GM12878 (cell line): ENCODE measurements around the gene TAF6L. TPM values are rescaled to one million over a fixed set of nuclear protein-coding genes. Genes with fewer than 3 reads are reported as not detected.

Experiments
- ATAC-seq: fragments of 200-7000 bp; cut with Tn5 transposase; 3 replicates; pipeline ENCODE4 v1.9.1; 2020; ENCODE audit warnings: mild to moderate bottlenecking, moderate library complexity
- BruUV-seq: library from RNA; stranded (reverse); fragments of 400-500 nt; replicated peaks from 2 replicates; lab custom pipeline; 2021; lab: Mats Ljungman, UMichigan
- CTCF ChIA-PET: fragments of 300-600 bp; sonication (Branson Sonifier 250); formaldehyde crosslinking; extraction: SDS; loops from one replicate; lab custom pipeline; 2021; ENCODE audit warnings: inconsistent platforms; lab: Yijun Ruan, JAX
- POLR2A ChIA-PET: fragments of 350-600 bp; formaldehyde crosslinking; extraction: SDS; loops from one replicate; lab custom pipeline; 2021; ENCODE audit warnings: inconsistent platforms; lab: Charles Lee
- RAD21 ChIA-PET: fragments of 300-600 bp; sonication (Branson Sonifier 250); formaldehyde crosslinking; loops from one replicate; lab custom pipeline; 2023; ENCODE audit warnings: antibody characterized with exemption; ENCODE audit not compliant: unreplicated experiment; lab: Charles Lee
- SMC1A ChIA-PET: fragments of 300-600 bp; sonication (Branson Sonifier 250); formaldehyde crosslinking; loops from one replicate; lab custom pipeline; 2023; ENCODE audit not compliant: unreplicated experiment, uncharacterized antibody; lab: Charles Lee
- DNase-seq: peaks from one replicate; pipeline ENCODE4 v3.0.0-alpha.2; 2011; ENCODE audit warnings: low read depth, low spot score
- FAIRE-seq: peaks from 3 replicates; lab custom pipeline; 2011; peaks lifted over from hg19 to GRCh38; lab: Jason Lieb, UNC
- H2AFZ ChIP-seq: 2 replicates; pipeline ENCODE4 v1.6.0; 2011; ENCODE audit warnings: low read depth, low read length, control low read depth; ENCODE audit not compliant: control insufficient read depth
- H3K27ac ChIP-seq: 2 replicates; pipeline ENCODE4 v1.5.1; 2011; ENCODE audit warnings: control low read depth; ENCODE audit not compliant: control insufficient read depth, insufficient read depth
- H3K27me3 ChIP-seq, 2 experiments: replicated peaks in 1 of 2; 2 replicates each; pipeline versions ENCODE4 v1.6.0 to v1.6.1; 2011; ENCODE audit warnings: low read length in 1 of 2; ENCODE audit not compliant: control insufficient read depth in 2 of 2, insufficient read depth in 2 of 2
- H3K36me3 ChIP-seq, 2 experiments: 2 replicates each; pipeline ENCODE4 v1.5.1; 2011; ENCODE audit warnings: low read length in 1 of 2; ENCODE audit not compliant: control insufficient read depth in 2 of 2, insufficient read depth in 2 of 2
- H3K4me1 ChIP-seq: 2 replicates; pipeline ENCODE4 v1.6.1; 2011; ENCODE audit warnings: mild to moderate bottlenecking, low read length, moderate library complexity, mixed read lengths; ENCODE audit not compliant: control insufficient read depth, insufficient read depth
- H3K4me2 ChIP-seq: 2 replicates; pipeline ENCODE4 v1.6.0; 2011; ENCODE audit warnings: control low read depth; ENCODE audit not compliant: control insufficient read depth, insufficient read depth
- H3K4me3 ChIP-seq: fragments of 200-600 bp; sonication (generic); 2 replicates; pipeline ENCODE4 v1.5.1; 2016
- H3K79me2 ChIP-seq: 2 replicates; pipeline ENCODE4 v1.6.0; 2011; ENCODE audit warnings: low read length; ENCODE audit not compliant: control insufficient read depth, insufficient read depth
- H3K9ac ChIP-seq: 2 replicates; pipeline ENCODE4 v1.8.0; 2011; ENCODE audit warnings: low read length, control low read depth, mixed read lengths; ENCODE audit not compliant: control insufficient read depth, insufficient read depth
- H3K9me3 ChIP-seq: replicated peaks from 3 replicates; pipeline ENCODE4 v1.5.1; 2011; ENCODE audit warnings: mild to moderate bottlenecking, low read length; ENCODE audit not compliant: control insufficient read depth, insufficient read depth
- H4K20me1 ChIP-seq: 2 replicates; pipeline ENCODE4 v1.6.0; 2011; ENCODE audit not compliant: control insufficient read depth, insufficient read depth
- CBX3 ChIP-seq: fragments of 200-600 bp; sonication (generic); IDR thresholded peaks from 2 replicates; pipeline ENCODE4 v1.6.1; 2016; ENCODE audit warnings: low read depth, borderline replicate concordance
- CBX5 ChIP-seq: sonication (generic); IDR thresholded peaks from 2 replicates; pipeline ENCODE4 v1.6.1; 2016; ENCODE audit warnings: low read depth, moderate library complexity, mild to moderate bottlenecking, inconsistent platforms
- CHD2 ChIP-seq: IDR thresholded peaks from 2 replicates; pipeline ENCODE4 v1.6.1; 2011; ENCODE audit warnings: low read depth, low read length, improper control_type of control experiment, borderline replicate concordance
- CREB1 ChIP-seq: IDR thresholded peaks from 2 replicates; pipeline ENCODE4 v1.6.1; 2012; ENCODE audit warnings: low read depth, mild to moderate bottlenecking, inconsistent platforms
- CREM ChIP-seq: IDR thresholded peaks from 2 replicates; pipeline ENCODE4 v1.6.1; 2014; ENCODE audit warnings: antibody characterized with exemption, low read depth
- DPF2 ChIP-seq: fragments of 450-650 bp; IDR thresholded peaks from 2 replicates; pipeline ENCODE4 v1.6.1; 2017; ENCODE audit warnings: mild to moderate bottlenecking
- KLF5 ChIP-seq: fragments of 450-650 bp; IDR thresholded peaks from 2 replicates; pipeline ENCODE4 v1.6.1; 2014; ENCODE audit warnings: mild to moderate bottlenecking; ENCODE audit not compliant: partially characterized antibody
- MTA3 ChIP-seq: IDR thresholded peaks from 2 replicates; pipeline ENCODE4 v1.6.1; 2012; ENCODE audit warnings: low read length, inconsistent platforms, borderline replicate concordance
- MYC ChIP-seq: IDR thresholded peaks from 2 replicates; pipeline ENCODE4 v1.6.1; 2011; ENCODE audit warnings: mild to moderate bottlenecking, low read length, moderate library complexity, inconsistent platforms; ENCODE audit not compliant: insufficient read depth, insufficient replicate concordance, insufficient read length, severe bottlenecking
- PML ChIP-seq: IDR thresholded peaks from 2 replicates; pipeline ENCODE4 v1.6.1; 2012; ENCODE audit warnings: low read length, inconsistent platforms
- SIX5 ChIP-seq: IDR thresholded peaks from 2 replicates; pipeline ENCODE4 v1.6.1; 2011; ENCODE audit warnings: mild to moderate bottlenecking, low read depth, low read length, moderate library complexity; ENCODE audit not compliant: severe bottlenecking
- SP1 ChIP-seq: IDR thresholded peaks from one replicate; pipeline ENCODE4 v1.6.1; 2011; ENCODE audit warnings: low read depth, low read length
- SREBF1 ChIP-seq: IDR thresholded peaks from 2 replicates; pipeline ENCODE4 v1.6.1; 2012; ENCODE audit warnings: mild to moderate bottlenecking, low read length
- TAF1 ChIP-seq: IDR thresholded peaks from 2 replicates; pipeline ENCODE4 v1.6.1; 2011; ENCODE audit warnings: mild to moderate bottlenecking, low read depth, low read length, borderline replicate concordance
- TCF7 ChIP-seq: IDR thresholded peaks from 2 replicates; pipeline ENCODE4 v1.6.1; 2014; ENCODE audit warnings: antibody characterized with exemption, borderline replicate concordance
- YY1 ChIP-seq: IDR thresholded peaks from 2 replicates; pipeline ENCODE4 v1.6.1; 2011; ENCODE audit warnings: low read depth, mild to moderate bottlenecking, low read length
- ZNF207 ChIP-seq: fragments of 450-650 bp; IDR thresholded peaks from 2 replicates; pipeline ENCODE4 v1.6.1; 2014; ENCODE audit warnings: antibody characterized with exemption, mild to moderate bottlenecking, borderline replicate concordance
- ZNF274 ChIP-seq: IDR thresholded peaks from one replicate; pipeline ENCODE4 v1.8.0; 2011; ENCODE audit not compliant: insufficient read length, insufficient read depth
- ZSCAN29 ChIP-seq: fragments of 450-650 bp; IDR thresholded peaks from 2 replicates; pipeline ENCODE4 v1.6.1; 2017; ENCODE audit warnings: mild to moderate bottlenecking, moderate library complexity
- WGBS: methylation state at CpG from one replicate; pipeline ENCODE4 v1.1.6; 2016; ENCODE audit warnings: low lambda C conversion rate; ENCODE audit not compliant: insufficient replicate concordance, insufficient coverage; ENCODE audit errors: missing lambda C conversion rate; 5-methylcytosine and 5-hydroxymethylcytosine counted together
- in situ Hi-C: fragments of 300-500 bp; cut with MboI; formaldehyde crosslinking; loops from 9 replicates; pipeline ENCODE4 v1.14.3; 2018; ENCODE audit warnings: mixed read lengths
- intact Hi-C: fragments of 100-400 bp; cut with micrococcal nuclease; formaldehyde crosslinking; loops from one replicate; pipeline ENCODE4 v1.14.2; 2022; ENCODE audit not compliant: unreplicated experiment
- polyA plus RNA-seq, 11 experiments: library from polyadenylated mRNA; depleted of rRNA in 4 of 11; unstranded in 6 of 11; stranded (reverse) in 5 of 11; fragments of >200 nt; fragmentation: Nextera tagmentation in 4 of 11; fragmentation: Illumina TruSeq in 1 of 11; extraction: Ambion mirVana in 4 of 11; extraction: Trizol in 1 of 11; gene quantifications; 1 replicate in 1 of 11; 2 replicates in 10 of 11; pipeline versions ENCODE4 v1.2.1 to v1.2.3, GENCODE V29; 2011 to 2016; ENCODE audit warnings: inconsistent platforms in 2 of 11, missing spikeins in 2 of 11, low read depth in 1 of 11
- total RNA-seq, 4 experiments: library from RNA; depleted of rRNA in 3 of 4; stranded (reverse); fragments of >200 nt in 3 of 4; fragmentation: Illumina TruSeq in 1 of 4; extraction: Trizol in 1 of 4; gene quantifications; 2 replicates each; pipeline versions ENCODE4 v1.2.1 to v1.2.3, GENCODE V29; 2013 to 2021
- TF ChIP-seq, protein P1 (sequence below): fragments of 450-650 bp; IDR thresholded peaks from 2 replicates; pipeline ENCODE4 v1.6.1; 2016; ENCODE audit warnings: mild to moderate bottlenecking, moderate library complexity, borderline replicate concordance
- TF ChIP-seq, protein P2 (sequence below): fragments of 450-650 bp; IDR thresholded peaks from 2 replicates; pipeline ENCODE4 v1.6.1; 2016; ENCODE audit warnings: mild to moderate bottlenecking

The TAF6L gene
- total and polyA plus RNA-seq, 10 of the 15 experiments (the other 5 are each of a cell fraction or from before 2014, with no cell fraction given): 0.15 to 35.6 (median 19.0) TPM

DNA sequence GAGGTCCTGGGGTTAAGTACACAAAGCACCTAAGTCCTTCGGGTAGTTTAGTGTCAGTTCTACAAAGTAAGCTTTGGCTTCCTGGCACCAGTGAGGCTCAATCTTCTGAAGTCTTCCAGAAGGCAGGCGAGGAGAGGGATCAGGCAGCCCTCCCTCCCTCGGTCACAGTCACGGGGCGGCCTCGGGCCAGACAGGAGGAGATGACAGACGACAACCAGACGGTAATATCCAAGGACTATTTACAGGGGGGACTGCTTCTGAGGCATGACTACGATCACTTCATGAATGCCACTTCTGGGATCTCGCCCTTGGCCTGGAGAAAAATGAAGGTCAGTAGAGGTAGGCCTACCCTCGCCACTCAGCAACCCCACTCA, 21.0 kb downstream of the TAF6L start (continued):
- no peak for TF ChIP-seq KLF5
- TF ChIP-seq ZNF274: no peak
- no peak for TF ChIP-seq ZSCAN29
- peak; percentile 1 for TF ChIP-seq MYC
- TF ChIP-seq, protein P1, sequence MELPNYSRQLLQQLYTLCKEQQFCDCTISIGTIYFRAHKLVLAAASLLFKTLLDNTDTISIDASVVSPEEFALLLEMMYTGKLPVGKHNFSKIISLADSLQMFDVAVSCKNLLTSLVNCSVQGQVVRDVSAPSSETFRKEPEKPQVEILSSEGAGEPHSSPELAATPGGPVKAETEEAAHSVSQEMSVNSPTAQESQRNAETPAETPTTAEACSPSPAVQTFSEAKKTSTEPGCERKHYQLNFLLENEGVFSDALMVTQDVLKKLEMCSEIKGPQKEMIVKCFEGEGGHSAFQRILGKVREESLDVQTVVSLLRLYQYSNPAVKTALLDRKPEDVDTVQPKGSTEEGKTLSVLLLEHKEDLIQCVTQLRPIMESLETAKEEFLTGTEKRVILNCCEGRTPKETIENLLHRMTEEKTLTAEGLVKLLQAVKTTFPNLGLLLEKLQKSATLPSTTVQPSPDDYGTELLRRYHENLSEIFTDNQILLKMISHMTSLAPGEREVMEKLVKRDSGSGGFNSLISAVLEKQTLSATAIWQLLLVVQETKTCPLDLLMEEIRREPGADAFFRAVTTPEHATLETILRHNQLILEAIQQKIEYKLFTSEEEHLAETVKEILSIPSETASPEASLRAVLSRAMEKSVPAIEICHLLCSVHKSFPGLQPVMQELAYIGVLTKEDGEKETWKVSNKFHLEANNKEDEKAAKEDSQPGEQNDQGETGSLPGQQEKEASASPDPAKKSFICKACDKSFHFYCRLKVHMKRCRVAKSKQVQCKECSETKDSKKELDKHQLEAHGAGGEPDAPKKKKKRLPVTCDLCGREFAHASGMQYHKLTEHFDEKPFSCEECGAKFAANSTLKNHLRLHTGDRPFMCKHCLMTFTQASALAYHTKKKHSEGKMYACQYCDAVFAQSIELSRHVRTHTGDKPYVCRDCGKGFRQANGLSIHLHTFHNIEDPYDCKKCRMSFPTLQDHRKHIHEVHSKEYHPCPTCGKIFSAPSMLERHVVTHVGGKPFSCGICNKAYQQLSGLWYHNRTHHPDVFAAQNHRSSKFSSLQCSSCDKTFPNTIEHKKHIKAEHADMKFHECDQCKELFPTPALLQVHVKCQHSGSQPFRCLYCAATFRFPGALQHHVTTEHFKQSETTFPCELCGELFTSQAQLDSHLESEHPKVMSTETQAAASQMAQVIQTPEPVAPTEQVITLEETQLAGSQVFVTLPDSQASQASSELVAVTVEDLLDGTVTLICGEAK: no peak

DNA sequence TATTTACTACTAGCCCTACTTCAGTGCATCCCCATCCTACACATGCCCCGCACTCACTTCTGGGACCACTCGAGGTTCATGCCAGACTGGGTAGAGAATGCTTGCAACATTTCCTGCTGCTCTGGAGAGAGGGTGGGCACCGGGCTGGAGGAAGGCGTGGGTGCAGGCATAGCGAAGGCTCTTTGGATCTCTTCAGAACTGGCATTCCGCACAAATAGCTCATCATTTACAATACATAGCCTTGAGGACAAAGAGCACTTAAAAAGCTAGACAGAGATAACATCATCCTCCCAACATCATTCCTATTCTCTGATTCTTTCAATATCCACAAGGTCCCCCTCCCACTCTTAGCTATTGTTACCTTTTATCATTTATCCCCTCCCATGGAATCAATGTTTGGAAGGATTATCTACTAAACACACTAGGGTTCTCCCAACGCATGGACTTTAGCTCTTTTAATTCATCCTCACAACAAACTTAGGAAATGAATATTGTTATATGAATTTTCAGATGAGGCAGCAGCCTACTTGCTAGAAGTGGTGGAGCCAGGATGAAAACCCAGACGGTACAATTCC, 23.1 kb downstream of the TAF6L start:
- H3K79me2 ChIP-seq: peaks cover 18% of the 10 kb centered on the region
- no peak overlapping the region for H3K4me3 ChIP-seq
- no peak overlapping the region for H2AFZ ChIP-seq
- no peak overlapping the region for H3K4me2 ChIP-seq
- H3K27me3 ChIP-seq: no peaks in the 10 kb centered on the region
- ATAC-seq: no peak
- BruUV-seq: no TSS peak
- no peak overlapping the region for H3K9ac ChIP-seq
- H4K20me1 ChIP-seq: no peaks in the 10 kb centered on the region
- WGBS: 96% methylated on average over 8 of the region's 8 CpGs
- ChIA-PET POLR2A (interaction anchor here (0.7 to 2.3 kb wide), 10 partner anchors 8 to 61 kb away, joined by 3 to 9 read pairs (median 4); partner anchors contain the start of genes NXF1 and TEX54), RAD21 (interaction anchor here (0.9 to 1.6 kb wide), 3 partner anchors 19 to 67 kb away, joined by 3 read pairs; no protein-coding TSS in a partner anchor), CTCF (interaction anchor here (0.7 to 0.8 kb wide), 2 partner anchors 46 to 87 kb away, joined by 3 read pairs; partner anchors contain the start of gene SLC3A2), SMC1A (interaction anchor here (0.6 to 1.4 kb wide), 4 partner anchors 11 to 67 kb away, joined by 3 to 4 read pairs (median 4); partner anchors contain the start of genes NXF1 and WDR74)
- no peak overlapping the region for H3K27ac ChIP-seq
- peaks cover 23 to 31% of the 10 kb centered on the region in 2 experiments for H3K36me3 ChIP-seq
- intact Hi-C loops (no loop called here), in situ Hi-C loops (no loop called here)
- H3K9me3 ChIP-seq: no peaks in the 10 kb centered on the region
- DNase-seq: no peak
- H3K4me1 ChIP-seq: peaks cover 8% of the 10 kb centered on the region; the same call in 1 of the 2 replicates
- FAIRE-seq: no peak
- TF ChIP-seq SP1 (no peak), DPF2 (no peak), SIX5 (no peak), CHD2 (no peak), SREBF1 (no peak), ZNF207 (no peak), CREM (no peak), MTA3 (no peak), YY1 (no peak), CBX5 (no peak), CBX3 (no peak), TAF1 (no peak), PML (no peak), TCF7 (no peak), CREB1 (no peak)
- TF ChIP-seq, protein P2, sequence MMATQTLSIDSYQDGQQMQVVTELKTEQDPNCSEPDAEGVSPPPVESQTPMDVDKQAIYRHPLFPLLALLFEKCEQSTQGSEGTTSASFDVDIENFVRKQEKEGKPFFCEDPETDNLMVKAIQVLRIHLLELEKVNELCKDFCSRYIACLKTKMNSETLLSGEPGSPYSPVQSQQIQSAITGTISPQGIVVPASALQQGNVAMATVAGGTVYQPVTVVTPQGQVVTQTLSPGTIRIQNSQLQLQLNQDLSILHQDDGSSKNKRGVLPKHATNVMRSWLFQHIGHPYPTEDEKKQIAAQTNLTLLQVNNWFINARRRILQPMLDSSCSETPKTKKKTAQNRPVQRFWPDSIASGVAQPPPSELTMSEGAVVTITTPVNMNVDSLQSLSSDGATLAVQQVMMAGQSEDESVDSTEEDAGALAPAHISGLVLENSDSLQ: no peak
